Dermis lymphatic vessel endothelial cell (primary cell): Measurements from ENCODE around the gene GMPS. TPM values are rescaled to one million over a fixed set of nuclear protein-coding genes. Genes with fewer than 3 reads are reported as not detected.

Experiments used
- total RNA-seq: library from RNA; depleted of rRNA; stranded (reverse); fragments of >200 nt; gene quantifications from 2 replicates; pipeline ENCODE4 v1.2.1, GENCODE V29; 2014

The GMPS gene
- 12.9 and 20.3 TPM in 2 replicates for total RNA-seq

GRCh38 chr3:155870133-155870944, at the start of gene GMPS:
GMPS (plus strand) TSS chr3:155870650; CDS start chr3:155870871, 221 bp downstream.

GRCh38 chr3:155854141-155854940, 16.1 kb upstream of the GMPS start, which contains the start of gene SLC33A1:
SLC33A1 (minus strand) TSS chr3:155854427; CDS start chr3:155853997, 430 bp downstream.

Other genes with a start within 250 kb of the GMPS start
- gene PLCH1, start 125.6 kb upstream of the GMPS start, total RNA-seq, result not detected in 2 replicates
- gene C3orf33, start 64.4 kb upstream of the GMPS start, total RNA-seq, result 1.4 and 2.4 TPM in 2 replicates
- 26.3 and 27.2 TPM in 2 replicates for gene SLC33A1, start 16.2 kb upstream of the GMPS start, total RNA-seq
- gene KCNAB1, start 249.9 kb downstream of the GMPS start, total RNA-seq, result under 0.01 TPM in 1 of 2 replicates, not detected in the other